Panc1 (cell line): ENCODE results near the gene NRK. TPM values are rescaled to one million over a fixed set of nuclear protein-coding genes. Genes with fewer than 3 reads are reported as not detected.
A peak's percentile ranks its signal among the peaks of the same experiment; 100 is the strongest.

Source experiments
- ATAC-seq: fragments of 200-7000 bp; cut with Tn5 transposase; 2 replicates; pipeline ENCODE4 v1.9.1; 2020; ENCODE audit warnings: mild to moderate bottlenecking, moderate library complexity
- BruUV-seq: library from RNA; stranded (reverse); fragments of 400-500 nt; replicated peaks from 2 replicates; lab custom pipeline; 2021; lab: Mats Ljungman, UMichigan
- CTCF ChIA-PET: fragments of 300-600 bp; sonication (Branson Sonifier 250); formaldehyde crosslinking; loops from one replicate; lab custom pipeline; 2022; ENCODE audit warnings: antibody characterized with exemption; lab: Charles Lee
- POLR2A ChIA-PET: fragments of 300-600 bp; sonication (Branson Sonifier 250); formaldehyde crosslinking; loops from one replicate; lab custom pipeline; 2022; ENCODE audit warnings: antibody characterized with exemption; lab: Charles Lee
- DNase-seq: peaks from one replicate; pipeline ENCODE4 v3.0.0-alpha.2; 2010; ENCODE audit warnings: low read depth, low spot score
- H3K27ac ChIP-seq: 2 replicates; pipeline ENCODE4 v1.5.1; 2011; ENCODE audit warnings: mild to moderate bottlenecking, low read length, inconsistent platforms
- H3K27me3 ChIP-seq: fragments of 200-500 bp; sonication (Bioruptor generic); 2 replicates; pipeline ENCODE4 v1.6.0; 2014; ENCODE audit warnings: low read length, inconsistent platforms; ENCODE audit not compliant: control insufficient read depth, insufficient read depth
- H3K36me3 ChIP-seq: fragments of 200-500 bp; sonication (Bioruptor generic); 2 replicates; pipeline ENCODE4 v1.5.1; 2014; ENCODE audit warnings: inconsistent platforms, mild to moderate bottlenecking, low read length, moderate library complexity; ENCODE audit not compliant: control insufficient read depth, insufficient read depth
- H3K4me1 ChIP-seq: 2 replicates; pipeline ENCODE4 v1.5.1; 2011; ENCODE audit warnings: inconsistent platforms, mild to moderate bottlenecking, low read length, moderate library complexity; ENCODE audit not compliant: control insufficient read depth, insufficient read depth
- H3K4me3 ChIP-seq, 2 experiments: 2 replicates each; pipeline ENCODE4 v1.5.1; 2011 to 2012; ENCODE audit warnings: low read depth in 2 of 2, low read length in 2 of 2, mild to moderate bottlenecking in 2 of 2, inconsistent platforms in 1 of 2, moderate library complexity in 1 of 2
- H3K9me3 ChIP-seq: fragments of 200-500 bp; sonication (Bioruptor generic); 2 replicates; pipeline ENCODE4 v1.5.1; 2014; ENCODE audit warnings: low read depth, mild to moderate bottlenecking, inconsistent platforms, low read length, moderate library complexity; ENCODE audit not compliant: control insufficient read depth, insufficient read depth
- POLR2AphosphoS5 ChIP-seq: IDR thresholded peaks from 2 replicates; pipeline ENCODE4 v1.6.1; 2012; ENCODE audit warnings: mild to moderate bottlenecking, low read depth, low read length, moderate library complexity
- SIN3A ChIP-seq: IDR thresholded peaks from 2 replicates; pipeline ENCODE4 v1.6.1; 2012; ENCODE audit warnings: low read depth, mild to moderate bottlenecking, low read length, moderate library complexity, borderline replicate concordance; ENCODE audit not compliant: insufficient read depth
- TCF7L2 ChIP-seq: IDR thresholded peaks from 2 replicates; pipeline ENCODE4 v1.6.1; 2011; ENCODE audit warnings: mild to moderate bottlenecking, low read depth, low read length, inconsistent platforms
- in situ Hi-C: cut with HindIII; loops from 2 replicates; pipeline ENCODE4 v1.10.0; 2016; ENCODE audit warnings: low sequenced_read_pairs, low pct_unique_long_range_greater_than_20kb
- intact Hi-C: fragments of 100-400 bp; cut with micrococcal nuclease; formaldehyde crosslinking; loops from one replicate; pipeline ENCODE4 v1.10.0; 2022; ENCODE audit not compliant: unreplicated experiment
- total RNA-seq: library from RNA; stranded (reverse); gene quantifications from one replicate; pipeline ENCODE4 v1.2.1, GENCODE V29; 2021; ENCODE audit not compliant: unreplicated experiment
- TF ChIP-seq, protein P1 (sequence below): fragments of 450-650 bp; IDR thresholded peaks from 2 replicates; pipeline ENCODE4 v1.5.1; 2017; ENCODE audit warnings: mild to moderate bottlenecking
- TF ChIP-seq, protein P2 (sequence below), 2 experiments: IDR thresholded peaks; 2 replicates each; pipeline ENCODE4 v1.6.1; 2011 to 2012; ENCODE audit warnings: low read depth in 2 of 2, control low read depth in 1 of 2, low read length in 1 of 2, mild to moderate bottlenecking in 1 of 2, moderate library complexity in 1 of 2; ENCODE audit not compliant: insufficient read depth in 1 of 2

NRK gene
- total RNA-seq, 1 experiment from 2014 or later: 0.03 TPM

DNA sequence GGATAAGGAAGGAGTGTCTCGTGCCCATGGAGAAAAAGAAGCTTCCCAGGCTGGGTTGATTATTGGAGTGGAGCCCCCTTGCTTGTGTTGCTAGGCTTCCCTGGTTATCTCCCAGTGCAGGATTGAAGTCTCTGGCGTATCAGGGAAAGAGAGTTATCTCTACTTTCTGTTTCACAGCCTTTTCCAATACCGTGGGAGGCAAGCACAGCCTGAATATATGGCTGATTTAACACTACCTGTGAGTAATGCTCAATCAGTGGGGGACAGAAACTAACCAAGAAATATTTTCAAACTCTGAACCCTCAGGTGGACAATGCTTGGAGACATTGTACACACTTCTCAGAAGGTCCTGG, 151.0 kb downstream of the NRK start:
- no peaks in the 10 kb centered on the region for H3K36me3 ChIP-seq
- H3K9me3 ChIP-seq: no peaks in the 10 kb centered on the region
- no peaks in the 10 kb centered on the region for H3K4me1 ChIP-seq
- no peak for DNase-seq
- intact Hi-C loops (no loop called here), in situ Hi-C loops (no loop called here)
- no peak for ATAC-seq
- no peak overlapping the region for H3K4me3 ChIP-seq
- no peak overlapping the region for H3K27ac ChIP-seq
- POLR2A ChIA-PET: no interaction called here
- no TSS peak for BruUV-seq
- CTCF ChIA-PET: no interaction called here
- TF ChIP-seq, protein P1, sequence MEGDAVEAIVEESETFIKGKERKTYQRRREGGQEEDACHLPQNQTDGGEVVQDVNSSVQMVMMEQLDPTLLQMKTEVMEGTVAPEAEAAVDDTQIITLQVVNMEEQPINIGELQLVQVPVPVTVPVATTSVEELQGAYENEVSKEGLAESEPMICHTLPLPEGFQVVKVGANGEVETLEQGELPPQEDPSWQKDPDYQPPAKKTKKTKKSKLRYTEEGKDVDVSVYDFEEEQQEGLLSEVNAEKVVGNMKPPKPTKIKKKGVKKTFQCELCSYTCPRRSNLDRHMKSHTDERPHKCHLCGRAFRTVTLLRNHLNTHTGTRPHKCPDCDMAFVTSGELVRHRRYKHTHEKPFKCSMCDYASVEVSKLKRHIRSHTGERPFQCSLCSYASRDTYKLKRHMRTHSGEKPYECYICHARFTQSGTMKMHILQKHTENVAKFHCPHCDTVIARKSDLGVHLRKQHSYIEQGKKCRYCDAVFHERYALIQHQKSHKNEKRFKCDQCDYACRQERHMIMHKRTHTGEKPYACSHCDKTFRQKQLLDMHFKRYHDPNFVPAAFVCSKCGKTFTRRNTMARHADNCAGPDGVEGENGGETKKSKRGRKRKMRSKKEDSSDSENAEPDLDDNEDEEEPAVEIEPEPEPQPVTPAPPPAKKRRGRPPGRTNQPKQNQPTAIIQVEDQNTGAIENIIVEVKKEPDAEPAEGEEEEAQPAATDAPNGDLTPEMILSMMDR: no peak
- TF ChIP-seq, protein P2, sequence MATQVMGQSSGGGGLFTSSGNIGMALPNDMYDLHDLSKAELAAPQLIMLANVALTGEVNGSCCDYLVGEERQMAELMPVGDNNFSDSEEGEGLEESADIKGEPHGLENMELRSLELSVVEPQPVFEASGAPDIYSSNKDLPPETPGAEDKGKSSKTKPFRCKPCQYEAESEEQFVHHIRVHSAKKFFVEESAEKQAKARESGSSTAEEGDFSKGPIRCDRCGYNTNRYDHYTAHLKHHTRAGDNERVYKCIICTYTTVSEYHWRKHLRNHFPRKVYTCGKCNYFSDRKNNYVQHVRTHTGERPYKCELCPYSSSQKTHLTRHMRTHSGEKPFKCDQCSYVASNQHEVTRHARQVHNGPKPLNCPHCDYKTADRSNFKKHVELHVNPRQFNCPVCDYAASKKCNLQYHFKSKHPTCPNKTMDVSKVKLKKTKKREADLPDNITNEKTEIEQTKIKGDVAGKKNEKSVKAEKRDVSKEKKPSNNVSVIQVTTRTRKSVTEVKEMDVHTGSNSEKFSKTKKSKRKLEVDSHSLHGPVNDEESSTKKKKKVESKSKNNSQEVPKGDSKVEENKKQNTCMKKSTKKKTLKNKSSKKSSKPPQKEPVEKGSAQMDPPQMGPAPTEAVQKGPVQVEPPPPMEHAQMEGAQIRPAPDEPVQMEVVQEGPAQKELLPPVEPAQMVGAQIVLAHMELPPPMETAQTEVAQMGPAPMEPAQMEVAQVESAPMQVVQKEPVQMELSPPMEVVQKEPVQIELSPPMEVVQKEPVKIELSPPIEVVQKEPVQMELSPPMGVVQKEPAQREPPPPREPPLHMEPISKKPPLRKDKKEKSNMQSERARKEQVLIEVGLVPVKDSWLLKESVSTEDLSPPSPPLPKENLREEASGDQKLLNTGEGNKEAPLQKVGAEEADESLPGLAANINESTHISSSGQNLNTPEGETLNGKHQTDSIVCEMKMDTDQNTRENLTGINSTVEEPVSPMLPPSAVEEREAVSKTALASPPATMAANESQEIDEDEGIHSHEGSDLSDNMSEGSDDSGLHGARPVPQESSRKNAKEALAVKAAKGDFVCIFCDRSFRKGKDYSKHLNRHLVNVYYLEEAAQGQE (IDR thresholded peaks at IDR 0.05; ENCODE audit: insufficient read depth in 1 of 2, low read depth in 2 of 2, low read length in 1 of 2): no peak
- TF ChIP-seq POLR2AphosphoS5: no peak
- TF ChIP-seq SIN3A: no peak
- no peak for TF ChIP-seq TCF7L2
- H3K27me3 ChIP-seq: no peaks in the 10 kb centered on the region

DNA sequence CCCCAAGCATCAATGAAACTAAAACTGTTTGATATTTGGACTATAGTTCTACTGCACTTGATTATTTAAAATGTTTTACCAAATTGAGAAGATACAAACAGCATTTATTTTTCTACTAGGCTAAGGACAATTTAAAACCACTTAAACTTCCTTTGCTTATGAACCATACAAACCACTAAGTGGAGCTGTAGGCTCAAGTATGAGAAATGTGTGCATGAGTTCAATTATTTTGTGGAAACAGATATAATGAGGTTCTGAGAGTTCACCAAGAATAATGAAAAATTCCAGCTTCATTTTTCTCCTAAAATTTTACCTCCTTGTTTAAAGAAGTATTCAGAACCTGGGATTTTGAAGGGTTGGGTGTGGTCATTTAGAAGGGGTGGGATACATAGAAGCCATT, 153.0 kb downstream of the NRK start:
- in situ Hi-C loops: no loop called here
- no peak for DNase-seq

More for the DNA sequence above, 153.0 kb downstream of the NRK start:
- H3K4me3 ChIP-seq: no peak overlapping the region
- no peaks in the 10 kb centered on the region for H3K27me3 ChIP-seq
- H3K9me3 ChIP-seq: no peaks in the 10 kb centered on the region
- TF ChIP-seq, protein P1: peak; percentile 11; the same call in 1 of the 2 replicates
- TF ChIP-seq TCF7L2: no peak
- no peak for ATAC-seq
- no peak overlapping the region for H3K27ac ChIP-seq
- H3K36me3 ChIP-seq: no peaks in the 10 kb centered on the region
- BruUV-seq: no TSS peak
- intact Hi-C loops: no loop called here
- no peaks in the 10 kb centered on the region for H3K4me1 ChIP-seq
- CTCF ChIA-PET: interaction anchor here (0.6 kb wide), 1 partner anchor 645 kb away, joined by 3 read pairs; no protein-coding TSS in a partner anchor
- POLR2A ChIA-PET: no interaction called here
